Lung (tissue), 12 donors: ENCODE data around the gene MSANTD1. TPM values are rescaled to one million over a fixed set of nuclear protein-coding genes. Genes with fewer than 3 reads are reported as not detected.

Experiments
- ATAC-seq: fragments of 200-7000 bp; cut with Tn5 transposase; one replicate; pipeline ENCODE4 v1.9.1; 2020; ENCODE audit warnings: moderate number of reproducible peaks; ENCODE audit not compliant: insufficient read depth, low FRiP score
- DNase-seq, 3 donors: peaks; one replicate each; pipeline ENCODE4 v3.0.0-alpha.2; 2013 to 2017
- H3K27ac ChIP-seq, 2 donors: one replicate each; pipeline ENCODE4 v1.5.1; 2013; ENCODE audit warnings: mild to moderate bottlenecking in 2 of 2, moderate library complexity in 2 of 2, control low read depth in 1 of 2, inconsistent platforms in 1 of 2, low read depth in 1 of 2, low read length in 1 of 2
- H3K27me3 ChIP-seq, 3 donors: one replicate each; pipeline ENCODE4 v1.5.1; 2013; ENCODE audit warnings: low read length in 2 of 3; ENCODE audit not compliant: control insufficient read depth in 3 of 3, insufficient read depth in 3 of 3
- H3K36me3 ChIP-seq, 4 donors: one replicate each; pipeline ENCODE4 v1.5.1; 2013; ENCODE audit warnings: low read length in 4 of 4, mild to moderate bottlenecking in 1 of 4, moderate library complexity in 1 of 4; ENCODE audit not compliant: control insufficient read depth in 4 of 4, insufficient read depth in 4 of 4
- H3K4me1 ChIP-seq, 5 donors: one replicate each; pipeline ENCODE4 v1.5.1; 2013; ENCODE audit warnings: low read length in 5 of 5, mild to moderate bottlenecking in 2 of 5, moderate library complexity in 1 of 5; ENCODE audit not compliant: control insufficient read depth in 5 of 5, insufficient read depth in 5 of 5
- H3K4me3 ChIP-seq: one replicate; pipeline ENCODE4 v1.5.1; 2013; ENCODE audit warnings: mild to moderate bottlenecking, control low read depth, moderate library complexity
- H3K9ac ChIP-seq, 2 donors: one replicate each; pipeline ENCODE4 v1.5.1; 2013; ENCODE audit warnings: low read length in 2 of 2, control low read depth in 1 of 2; ENCODE audit not compliant: insufficient read depth in 1 of 2
- H3K9me3 ChIP-seq, 4 donors: one replicate each; pipeline ENCODE4 v1.5.1; 2013; ENCODE audit warnings: low read length in 3 of 4, mild to moderate bottlenecking in 1 of 4, moderate library complexity in 1 of 4; ENCODE audit not compliant: control insufficient read depth in 4 of 4, insufficient read depth in 3 of 4
- CTCF ChIP-seq: IDR thresholded peaks from 2 replicates; pipeline ENCODE4 v1.5.1; 2012; ENCODE audit warnings: mild to moderate bottlenecking; ENCODE audit errors: control extremely low read depth, extremely low read depth
- WGBS, 2 donors: extraction: QIAGEN DNeasy Blood & Tissue Kit; methylation state at CpG; one replicate each; pipeline ENCODE4 v1.1.7; 2013; 5-methylcytosine and 5-hydroxymethylcytosine counted together
- polyA plus RNA-seq, 2 donors: library from polyadenylated mRNA; stranded (reverse); fragments of 200-250 nt; gene quantifications; one replicate each; pipeline ENCODE4 v1.2.1, GENCODE V29; 2013
- total RNA-seq, 2 donors: library from RNA; depleted of rRNA in 1 of 2; stranded (reverse); fragments of >200 nt in 1 of 2; gene quantifications; one replicate each; pipeline ENCODE4 v1.2.1, GENCODE V29; 2014 to 2021
- donor health status: control.
- donor health status: control.
- donor health status: Bipolar disorder and iron deficiency.
- donor health status: healthy.
- donor health status: DM: yes; HTN: yes; CAD: no.

MSANTD1 gene
- total and polyA plus RNA-seq, 4 donors = 0.35 to 1.4 (median 0.88) TPM

- no peaks in the 10 kb centered on the region for H3K9me3 ChIP-seq
- H3K4me1 ChIP-seq = no peaks in the 10 kb centered on the region
- no peak for TF ChIP-seq CTCF
- H3K9ac ChIP-seq = no peak overlapping the region
- no peak for DNase-seq
- no peaks in the 10 kb centered on the region for H3K36me3 ChIP-seq
- 58 to 72% methylated on average over 6 of the region's 6 CpGs for WGBS, 2 donors
- no peak for ATAC-seq
- no peak overlapping the region for H3K4me3 ChIP-seq
- no peak overlapping the region for H3K27ac ChIP-seq
- no peaks in the 10 kb centered on the region for H3K27me3 ChIP-seq
Measured at GRCh38 chr4:3263876-3264193, 14.9 kb downstream of the MSANTD1 start.

- H3K4me1 ChIP-seq = no peaks in the 10 kb centered on the region
- no peak for TF ChIP-seq CTCF
- H3K27ac ChIP-seq = no peak overlapping the region
- no peaks in the 10 kb centered on the region for H3K36me3 ChIP-seq
- WGBS, 2 donors = 95 to 97% methylated on average over 17 of the region's 17 CpGs
- ATAC-seq (no peak), DNase-seq (no peak)
- no peaks in the 10 kb centered on the region for H3K9me3 ChIP-seq
- H3K9ac ChIP-seq = no peak overlapping the region
- no peak overlapping the region for H3K4me3 ChIP-seq
- no peaks in the 10 kb centered on the region for H3K27me3 ChIP-seq
Measured at GRCh38 chr4:3266076-3266475, 17.1 kb downstream of the MSANTD1 start.

- no peaks in the 10 kb centered on the region for H3K36me3 ChIP-seq
- no peaks in the 10 kb centered on the region for H3K27me3 ChIP-seq
- DNase-seq = no peak
- 72 to 82% methylated on average over 18 of the region's 18 CpGs for WGBS, 2 donors
- H3K27ac ChIP-seq = no peak overlapping the region
- H3K4me3 ChIP-seq = no peak overlapping the region
- no peak overlapping the region for H3K9ac ChIP-seq
- no peak for TF ChIP-seq CTCF
- no peaks in the 10 kb centered on the region for H3K9me3 ChIP-seq
- ATAC-seq = no peak
- no peaks in the 10 kb centered on the region for H3K4me1 ChIP-seq
Measured at GRCh38 chr4:3267576-3268394, 18.8 kb downstream of the MSANTD1 start.
